ENCODE data around the gene HMCN2.

The HMCN2 gene

DNA sequence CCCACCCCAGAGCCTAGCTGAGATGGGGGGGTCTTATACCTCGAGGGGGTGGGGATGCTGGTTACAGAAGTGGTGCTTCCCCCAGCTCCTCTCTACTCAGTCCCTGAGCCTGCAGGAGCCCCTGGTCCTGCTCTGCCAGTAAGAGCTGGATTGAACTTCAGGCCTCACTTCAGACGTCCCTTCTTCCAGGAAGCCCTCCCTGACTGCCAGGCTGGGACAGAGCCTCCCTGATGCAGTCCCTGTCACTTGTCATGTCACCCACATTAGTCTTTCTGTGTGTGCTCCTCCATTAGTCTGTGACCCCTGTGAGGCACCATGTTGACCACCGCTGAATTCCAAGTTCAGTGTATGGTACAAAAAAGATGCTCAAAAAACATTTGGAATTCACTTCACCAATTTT, 100.5 kb downstream of the HMCN2 start:
- no peak for DNase-seq (ENCODE audit: low read depth)

DNA sequence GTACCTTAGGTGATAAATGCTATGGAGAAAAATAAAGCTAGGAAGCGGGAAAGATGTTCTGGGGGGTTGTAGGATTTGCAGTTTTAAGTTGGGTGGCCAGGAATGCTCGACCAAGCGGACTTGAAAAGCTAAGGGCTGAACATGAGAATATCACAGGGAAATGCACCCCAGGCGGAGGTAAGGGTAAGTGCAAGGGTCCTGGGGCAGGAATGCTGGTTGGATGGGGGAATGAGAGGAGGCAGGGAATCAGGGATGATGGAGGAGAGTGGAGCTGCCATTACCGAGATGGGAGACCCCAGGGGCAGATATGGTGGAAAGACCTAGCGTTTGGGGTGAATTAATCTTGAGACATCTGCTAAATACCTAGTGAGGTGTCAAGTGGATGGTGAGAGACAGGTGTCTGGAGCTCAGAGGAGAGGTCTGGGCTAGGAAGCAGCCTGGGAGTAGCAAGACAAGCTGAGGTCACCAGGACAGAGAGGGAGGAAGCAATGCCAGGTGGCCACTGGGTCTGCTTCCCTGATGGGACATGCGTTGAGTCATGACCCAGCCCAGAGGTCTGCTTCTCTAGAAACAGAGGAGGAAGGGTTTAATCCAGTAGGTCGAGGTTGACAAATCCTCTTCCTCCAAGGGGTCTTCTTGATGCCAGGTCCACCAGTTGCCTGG, 101.5 kb downstream of the HMCN2 start:
- DNase-seq (ENCODE audit: low read depth) = no peak

- no peak for DNase-seq (ENCODE audit: low read depth)
Measured at GRCh38 chr9:130368631-130369103, 103.1 kb downstream of the HMCN2 start.

GRCh38 chr9:130370226-130370625, 104.7 kb downstream of the HMCN2 start:
- no peak for DNase-seq (ENCODE audit: low read depth)

- no peak for DNase-seq (ENCODE audit: low read depth)
Measured at GRCh38 chr9:130371196-130371966, 105.8 kb downstream of the HMCN2 start.

DNA sequence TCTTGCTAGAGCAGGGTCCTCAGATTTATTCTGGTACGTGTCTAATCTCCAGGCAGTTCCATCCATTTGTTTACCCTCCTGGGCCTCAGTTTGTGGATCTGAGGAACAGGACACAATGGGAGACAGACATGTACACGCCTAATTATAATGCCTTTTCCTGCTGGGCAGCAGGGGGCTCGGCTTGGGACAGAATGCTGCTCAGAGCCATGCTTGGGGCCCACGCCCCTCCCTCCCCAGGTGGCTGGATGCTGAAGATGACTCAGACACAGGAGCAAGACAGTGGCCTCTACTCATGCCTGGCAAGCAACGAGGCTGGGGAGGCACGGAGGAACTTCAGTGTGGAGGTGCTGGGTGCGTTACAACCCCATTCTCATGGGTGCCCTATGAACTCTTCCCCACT, 106.5 kb downstream of the HMCN2 start:
- no peak for DNase-seq (ENCODE audit: low read depth)

DNA sequence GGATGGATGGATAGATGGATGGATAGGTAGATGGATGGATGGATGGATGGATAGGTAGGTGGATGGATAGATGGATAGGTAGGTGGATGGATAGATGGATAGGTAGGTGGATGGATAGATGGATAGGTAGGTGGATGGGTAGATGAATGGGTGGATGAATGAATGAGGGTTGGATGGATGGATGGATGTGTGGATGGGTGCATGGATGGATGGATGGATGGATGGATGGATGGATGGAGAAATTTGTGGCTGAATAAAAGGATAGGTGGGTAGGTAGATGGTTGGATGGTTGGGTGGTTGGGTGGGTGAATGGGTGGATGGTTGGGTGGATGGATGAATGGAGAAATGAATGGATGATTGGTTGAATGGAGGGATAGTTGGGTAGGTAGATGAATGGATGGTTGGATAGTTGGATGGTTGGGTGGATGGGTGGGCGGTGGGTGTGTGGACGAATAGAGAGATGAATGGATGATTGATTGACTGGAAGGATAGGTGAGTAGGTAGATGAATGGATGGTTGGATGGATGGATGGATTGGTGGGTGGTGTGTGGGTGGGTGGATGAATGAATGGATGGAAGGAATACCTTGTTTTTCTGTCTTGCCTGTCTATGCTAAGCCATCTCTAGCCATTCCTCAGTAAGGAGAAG, 108.2 kb downstream of the HMCN2 start:
- no peak for DNase-seq (ENCODE audit: low read depth)

GRCh38 chr9:130377612-130378011, 112.1 kb downstream of the HMCN2 start:
- no peak for DNase-seq (ENCODE audit: low read depth)

- DNase-seq (ENCODE audit: low read depth) = no peak
Measured at GRCh38 chr9:130378875-130379648, 113.5 kb downstream of the HMCN2 start.

DNA sequence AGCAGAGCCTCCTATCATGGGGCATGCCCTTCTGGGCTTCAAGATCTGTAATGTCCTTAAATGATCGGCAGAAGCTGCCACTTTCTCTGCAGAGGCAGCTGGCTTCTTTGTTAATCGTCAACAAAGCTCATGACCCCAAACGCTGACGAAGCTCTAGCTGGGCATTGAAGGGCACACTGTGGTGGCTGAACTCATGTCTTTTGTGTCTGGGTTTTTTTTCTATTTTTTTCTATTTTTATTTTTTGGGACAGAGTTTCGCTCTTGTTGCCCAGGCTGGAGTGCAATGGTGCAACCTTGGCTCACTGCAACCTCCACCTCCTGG, 114.0 kb downstream of the HMCN2 start:
- DNase-seq (ENCODE audit: low read depth) = no peak

- no peak for DNase-seq (ENCODE audit: low read depth)
Measured at GRCh38 chr9:130380920-130381469, 115.4 kb downstream of the HMCN2 start.

DNA sequence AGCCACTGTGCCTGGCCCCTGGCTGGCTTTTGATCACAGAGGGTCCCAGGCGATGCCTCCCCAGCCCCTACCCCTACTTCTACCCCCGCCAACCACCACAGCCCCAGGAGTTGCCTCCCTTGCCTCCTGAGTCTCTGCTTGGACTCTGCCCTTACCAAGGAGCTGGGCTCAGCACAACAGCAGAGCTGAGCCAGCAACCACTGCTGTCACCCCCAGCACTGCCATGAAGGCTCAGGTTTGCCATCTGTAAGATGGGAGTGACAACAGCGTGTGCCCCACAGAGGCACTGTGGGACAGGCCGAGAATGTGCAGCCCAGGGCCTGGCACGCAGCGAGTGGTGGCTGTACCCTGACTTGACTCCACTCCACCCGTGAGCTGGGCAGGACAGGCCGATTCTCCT, 116.1 kb downstream of the HMCN2 start:
- DNase-seq (ENCODE audit: low read depth) = no peak

GRCh38 chr9:130382096-130382495, 116.5 kb downstream of the HMCN2 start:
- no peak for DNase-seq (ENCODE audit: low read depth)

GRCh38 chr9:130382636-130383349, 117.2 kb downstream of the HMCN2 start:
- no peak for DNase-seq (ENCODE audit: low read depth)

DNA sequence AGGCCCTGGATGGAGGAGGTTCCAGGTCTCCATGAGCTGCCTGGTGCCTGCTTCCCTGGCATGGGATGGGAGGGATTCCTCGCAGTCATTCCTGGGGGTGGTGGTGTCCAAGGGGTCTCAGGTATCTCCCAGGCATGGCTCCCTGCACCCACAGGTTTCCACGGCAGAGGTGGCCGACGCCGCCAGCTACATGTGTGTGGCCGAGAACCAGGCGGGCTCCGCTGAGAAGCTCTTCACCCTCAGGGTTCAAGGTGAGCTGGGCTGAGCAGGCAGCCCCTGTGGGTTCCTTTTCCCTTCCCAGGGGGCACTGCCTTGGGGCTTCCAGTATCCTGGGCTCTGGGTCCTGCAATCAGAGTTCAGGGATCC, 117.8 kb downstream of the HMCN2 start:
- DNase-seq (ENCODE audit: low read depth) = no peak

GRCh38 chr9:130383979-130384676, 118.6 kb downstream of the HMCN2 start:
- no peak for DNase-seq (ENCODE audit: low read depth)

DNA sequence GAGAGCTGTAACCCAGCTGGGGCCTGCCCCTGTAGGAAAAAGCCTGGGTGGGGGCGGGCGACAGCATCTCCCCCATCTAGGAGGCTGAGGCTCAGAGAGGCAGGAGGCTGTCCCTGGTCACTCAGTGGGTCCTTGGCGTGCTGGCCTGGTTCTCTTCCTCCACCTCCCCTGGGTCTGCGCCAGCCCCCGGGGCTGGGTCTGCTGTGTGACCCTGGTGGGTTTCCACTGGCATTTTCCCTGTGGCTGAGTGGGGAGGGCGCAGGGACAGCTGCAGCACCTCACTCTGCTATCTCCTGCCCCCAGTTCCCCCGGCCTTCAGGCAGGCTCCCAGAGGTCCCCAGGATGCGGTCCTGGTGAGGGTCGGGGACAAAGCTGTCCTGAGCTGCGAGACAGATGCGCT, 119.7 kb downstream of the HMCN2 start:
- DNase-seq (ENCODE audit: low read depth) = no peak

DNA sequence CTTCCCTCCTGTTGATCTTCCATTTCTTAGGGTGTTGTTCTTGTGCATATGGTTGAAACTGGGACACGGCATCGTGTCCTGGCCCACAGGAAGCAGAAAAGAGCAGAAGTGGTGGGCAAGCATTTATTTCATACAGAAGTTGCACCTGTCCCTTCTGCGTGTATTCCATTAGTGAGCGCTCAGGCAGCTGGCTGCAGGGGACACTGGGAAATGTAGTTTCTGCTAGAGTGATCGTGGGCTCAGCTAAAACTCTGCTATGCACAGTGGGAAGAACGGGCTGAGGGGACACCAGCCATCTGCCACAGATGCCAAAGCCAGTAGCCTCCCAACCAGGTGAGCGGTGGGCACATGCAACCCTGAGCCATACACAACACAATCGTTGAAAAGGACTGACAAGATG, 121.8 kb downstream of the HMCN2 start:
- DNase-seq (ENCODE audit: low read depth) = no peak

DNA sequence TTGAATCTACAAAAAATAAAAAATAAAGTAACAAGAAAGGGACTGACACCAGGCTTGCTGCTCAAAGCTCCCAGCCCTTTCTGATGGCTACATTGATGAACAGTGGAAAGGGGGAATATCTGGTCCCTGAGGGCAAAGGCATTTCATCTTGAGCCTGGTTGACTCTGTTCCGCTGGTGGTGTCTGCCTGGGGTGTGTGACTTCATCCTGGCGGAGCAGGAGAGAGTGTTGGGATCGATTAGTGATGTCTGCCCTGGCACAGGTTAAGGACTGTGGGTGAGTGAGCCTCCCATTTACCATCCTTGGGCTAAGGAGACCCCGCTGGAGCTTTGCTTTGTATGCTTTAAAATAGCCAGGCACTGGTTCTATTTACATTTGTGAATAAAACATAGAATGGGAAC, 122.3 kb downstream of the HMCN2 start:
- DNase-seq (ENCODE audit: low read depth) = no peak

DNA sequence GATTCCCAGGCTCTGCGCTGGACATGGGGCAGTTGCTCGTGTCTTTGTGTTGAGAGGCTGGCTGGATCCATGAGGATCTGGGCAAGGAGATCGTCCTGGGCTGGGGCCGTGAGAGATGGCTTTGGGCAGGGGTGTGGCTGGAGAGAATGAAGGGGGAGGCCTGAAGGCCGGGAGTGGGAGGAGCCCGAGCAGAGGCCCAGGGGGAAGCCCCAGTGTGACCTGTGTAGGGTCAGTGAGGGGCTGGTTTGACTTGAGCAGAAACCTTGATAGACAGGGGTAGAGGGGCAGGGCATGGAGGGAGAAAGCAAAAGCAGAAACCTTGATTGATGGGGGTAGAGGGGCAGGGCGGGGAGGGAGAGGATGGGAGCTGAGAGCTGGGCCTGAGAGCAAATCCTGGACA, 124.8 kb downstream of the HMCN2 start:
- no peak for DNase-seq (ENCODE audit: low read depth)

GRCh38 chr9:130390986-130391385, 125.4 kb downstream of the HMCN2 start:
- DNase-seq (ENCODE audit: low read depth) = no peak

Measured in activated T-cell treated with anti-CD3 and anti-CD28 coated beads for 1 hour (primary cell).